Stomach (tissue), 9 donors: Measurements from ENCODE around the gene TMEM106C. TPM values are rescaled to one million over a fixed set of nuclear protein-coding genes. Genes with fewer than 3 reads are reported as not detected.

Source experiments
- DNase-seq, 2 donors: peaks; one replicate each; pipeline versions ENCODE4 v3.0.0 to v3.0.0-alpha.2; 2013 to 2019
- H3K27ac ChIP-seq, 5 donors: fragments of 200-600 bp in 4 of 5; sonication (generic) in 4 of 5; one replicate each; pipeline ENCODE4 v1.5.1; 2013 to 2019; ENCODE audit warnings: mild to moderate bottlenecking in 1 of 5, moderate library complexity in 1 of 5
- H3K27me3 ChIP-seq, 3 donors: fragments of 200-600 bp; sonication (generic); one replicate each; pipeline ENCODE4 v1.5.1; 2017 to 2019; ENCODE audit warnings: mixed run types in 1 of 3
- H3K36me3 ChIP-seq, 4 donors: fragments of 200-600 bp; sonication (generic); 1 replicate in 3 of 4; 2 replicates in 1 of 4; pipeline ENCODE4 v1.5.1; 2016 to 2019
- H3K4me1 ChIP-seq, 4 donors: fragments of 200-600 bp; sonication (generic); one replicate each; pipeline ENCODE4 v1.5.1; 2016 to 2019
- H3K4me3 ChIP-seq, 4 donors: fragments of 200-600 bp; sonication (generic) in 3 of 4; one replicate each; pipeline ENCODE4 v1.5.1; 2016 to 2019; ENCODE audit warnings: mild to moderate bottlenecking in 1 of 4
- H3K9me3 ChIP-seq, 4 donors: fragments of 200-600 bp; sonication (generic); one replicate each; pipeline ENCODE4 v1.5.1; 2016 to 2019
- CTCF ChIP-seq, 7 experiments: fragments of 450-650 bp in 4 of 7; fragments of 200-600 bp in 3 of 7; sonication (generic) in 3 of 7; IDR thresholded peaks; one replicate each; pipeline ENCODE4 v1.5.1; 2016 to 2019; ENCODE audit warnings: antibody characterized with exemption in 7 of 7, control low read depth in 2 of 7, mild to moderate bottlenecking in 1 of 7
- EP300 ChIP-seq: sonication (generic); formaldehyde crosslinking; IDR thresholded peaks from one replicate; pipeline ENCODE4 v1.6.1; 2017; ENCODE audit warnings: antibody characterized with exemption
- POLR2A ChIP-seq, 4 donors: fragments of 450-650 bp; IDR thresholded peaks; one replicate each; pipeline ENCODE4 v1.6.1; 2016; ENCODE audit warnings: antibody characterized with exemption in 4 of 4, control low read depth in 2 of 4, mild to moderate bottlenecking in 1 of 4, moderate library complexity in 1 of 4
- POLR2AphosphoS5 ChIP-seq, 3 donors: sonication (generic); formaldehyde crosslinking; IDR thresholded peaks; one replicate each; pipeline ENCODE4 v1.6.1; 2016; ENCODE audit warnings: antibody characterized with exemption in 3 of 3
- WGBS, 5 donors: extraction: QIAGEN DNeasy Blood & Tissue Kit in 3 of 5; methylation state at CpG; one replicate each; pipeline versions ENCODE4 v1.1.5 to v1.1.7; 2013 to 2018; 5-methylcytosine and 5-hydroxymethylcytosine counted together
- intact Hi-C: fragments of 100-400 bp; cut with DNase I; formaldehyde crosslinking; loops from one replicate; pipeline ENCODE4 v1.15.1; 2023; ENCODE audit warnings: low total_unique reads
- polyA plus RNA-seq, 3 donors: library from polyadenylated mRNA; stranded (reverse); fragments of 200-250 nt; gene quantifications; one replicate each; pipeline ENCODE4 v1.2.3, GENCODE V29; 2013
- total RNA-seq, 5 donors: library from RNA; depleted of rRNA; stranded (reverse); fragments of >200 nt; gene quantifications; one replicate each; pipeline versions ENCODE4 v1.1.0 to v1.2.3, GENCODE V29; 2014 to 2016
- donor health status: healthy with polysubstance abuse.
- donor health status: Bipolar disorder and iron deficiency.
- donor health status: healthy.

TMEM106C gene
- total and polyA plus RNA-seq, 8 donors, result 29.8 to 254 (median 61.9) TPM

GRCh38 chr12:47969845-47970244 is 6.4 kb downstream of the TMEM106C start:
- no peak overlapping the region for H3K27ac ChIP-seq
- H3K36me3 ChIP-seq, result peaks cover 3 to 26% (median 22%) of the 10 kb centered on the region in 4 donors
- no peak overlapping the region for H3K4me3 ChIP-seq
- peaks cover 0 to 14% (median 9%) of the 10 kb centered on the region in 4 donors for H3K4me1 ChIP-seq
- no peak for DNase-seq
- H3K27me3 ChIP-seq, result no peaks in the 10 kb centered on the region
- no peaks in the 10 kb centered on the region for H3K9me3 ChIP-seq
- TF ChIP-seq POLR2AphosphoS5 (IDR thresholded peaks at IDR 0.05), result no peak
- TF ChIP-seq CTCF (IDR thresholded peaks at IDR 0.05), result no peak
- TF ChIP-seq POLR2A (IDR thresholded peaks at IDR 0.05), result no peak
- TF ChIP-seq EP300, result no peak
- intact Hi-C loops, result no loop called here
- 47 to 56% (median 48%) methylated on average over 3 of the region's 3 CpGs for WGBS, 5 donors

- Histone ChIP-seq H3K9me3 (no peaks in the 10 kb centered on the region), H3K27ac (no peak overlapping the region), H3K4me3 (no peak overlapping the region), H3K4me1 (peaks cover 0 to 4% (median 0%) of the 10 kb centered on the region in 4 donors), H3K27me3 (no peaks in the 10 kb centered on the region), H3K36me3 (peaks cover 3 to 22% (median 21%) of the 10 kb centered on the region in 4 donors)
- 84 to 92% (median 86%) methylated on average over 2 to 7 of the region's 7 CpGs for WGBS, 5 donors
- TF ChIP-seq POLR2A (IDR thresholded peaks at IDR 0.05) (no peak), CTCF (IDR thresholded peaks at IDR 0.05) (no peak), EP300 (no peak), POLR2AphosphoS5 (IDR thresholded peaks at IDR 0.05) (no peak)
- DNase-seq, result no peak
- intact Hi-C loops, result no loop called here
Observed at GRCh38 chr12:47970843-47971242, 7.4 kb downstream of the TMEM106C start.

- no peak for TF ChIP-seq CTCF (IDR thresholded peaks at IDR 0.05)
- no peak for TF ChIP-seq POLR2A (IDR thresholded peaks at IDR 0.05)
- TF ChIP-seq EP300, result no peak
- no peak for TF ChIP-seq POLR2AphosphoS5 (IDR thresholded peaks at IDR 0.05)
- H3K36me3 ChIP-seq, result peaks cover 3 to 16% (median 13%) of the 10 kb centered on the region in 4 donors
- H3K4me1 ChIP-seq, result no peaks in the 10 kb centered on the region
- H3K27me3 ChIP-seq, result no peaks in the 10 kb centered on the region
- no peak overlapping the region for H3K27ac ChIP-seq
- WGBS, 5 donors, result 35 to 60% (median 42%) methylated on average over 6 of the region's 6 CpGs
- H3K4me3 ChIP-seq, result no peak overlapping the region
- DNase-seq, result no peak
- H3K9me3 ChIP-seq, result no peaks in the 10 kb centered on the region
- intact Hi-C loops, result no loop called here
Observed at GRCh38 chr12:47972895-47973294, 9.5 kb downstream of the TMEM106C start.

GRCh38 chr12:47973870-47974269 is 10.5 kb downstream of the TMEM106C start:
- no peaks in the 10 kb centered on the region for H3K4me1 ChIP-seq
- H3K4me3 ChIP-seq, result no peak overlapping the region
- intact Hi-C loops, result no loop called here
- 91 to 99% (median 95%) methylated on average over 7 to 9 of the region's 9 CpGs for WGBS, 5 donors
- H3K27ac ChIP-seq, result no peak overlapping the region
- no peak for DNase-seq
- no peaks in the 10 kb centered on the region for H3K27me3 ChIP-seq
- peaks cover 2 to 7% (median 4%) of the 10 kb centered on the region in 4 donors for H3K36me3 ChIP-seq
- H3K9me3 ChIP-seq, result no peaks in the 10 kb centered on the region
- no peak for TF ChIP-seq POLR2AphosphoS5 (IDR thresholded peaks at IDR 0.05)
- no peak for TF ChIP-seq POLR2A (IDR thresholded peaks at IDR 0.05)
- no peak for TF ChIP-seq CTCF (IDR thresholded peaks at IDR 0.05)
- no peak for TF ChIP-seq EP300
